GM23338 (cell line): ENCODE data around the gene ANKRD44. TPM values are rescaled to one million over a fixed set of nuclear protein-coding genes. Genes with fewer than 3 reads are reported as not detected.

ENCODE experiments used
- ATAC-seq: fragments of 200-7000 bp; cut with Tn5 transposase; 3 replicates; pipeline ENCODE4 v1.9.1; 2020
- DNase-seq: peaks from one replicate; pipeline ENCODE4 v3.0.0-alpha.2; 2015; ENCODE audit warnings: low spot score
- H2AFZ ChIP-seq: fragments of 200-600 bp; sonication (generic); 2 replicates; pipeline ENCODE4 v1.8.0; 2016; ENCODE audit warnings: antibody characterized with exemption, mild to moderate bottlenecking, moderate library complexity
- H3F3A ChIP-seq: fragments of 200-600 bp; sonication (generic); replicated peaks from 2 replicates; pipeline ENCODE4 v1.8.0; 2017; ENCODE audit warnings: antibody characterized with exemption, mixed run types, low read depth
- H3K27ac ChIP-seq: fragments of 200-600 bp; sonication (generic); 2 replicates; pipeline ENCODE4 v1.6.1; 2016; ENCODE audit warnings: low read depth
- H3K27me3 ChIP-seq: fragments of 200-600 bp; sonication (generic); 2 replicates; pipeline ENCODE4 v1.8.0; 2016; ENCODE audit warnings: mild to moderate bottlenecking, mixed run types, moderate library complexity; ENCODE audit not compliant: insufficient read depth
- H3K36me3 ChIP-seq: fragments of 200-600 bp; sonication (generic); 2 replicates; pipeline ENCODE4 v1.8.0; 2016; ENCODE audit warnings: mild to moderate bottlenecking; ENCODE audit not compliant: insufficient read depth
- H3K4me1 ChIP-seq: fragments of 200-600 bp; sonication (generic); 2 replicates; pipeline ENCODE4 v1.8.0; 2016; ENCODE audit warnings: mild to moderate bottlenecking, moderate library complexity; ENCODE audit not compliant: insufficient read depth
- H3K4me2 ChIP-seq: fragments of 200-600 bp; sonication (generic); 2 replicates; pipeline ENCODE4 v1.7.1; 2017; ENCODE audit warnings: mixed run types
- H3K4me3 ChIP-seq: fragments of 200-600 bp; sonication (generic); 2 replicates; pipeline ENCODE4 v1.6.1; 2016; ENCODE audit warnings: mixed run types
- H3K79me2 ChIP-seq: fragments of 200-600 bp; sonication (generic); replicated peaks from 2 replicates; pipeline ENCODE4 v1.8.0; 2017; ENCODE audit warnings: mild to moderate bottlenecking; ENCODE audit not compliant: insufficient read depth
- H3K9me2 ChIP-seq: fragments of 200-600 bp; sonication (generic); 2 replicates; pipeline ENCODE4 v1.8.0; 2017; ENCODE audit not compliant: insufficient read depth
- H4K20me1 ChIP-seq: fragments of 200-600 bp; sonication (generic); replicated peaks from 2 replicates; pipeline ENCODE4 v1.8.0; 2017; ENCODE audit warnings: mild to moderate bottlenecking; ENCODE audit not compliant: insufficient read depth
- H3K27ac Mint-ChIP-seq: 2 replicates; pipeline ENCODE4 v1.8.0; 2020; ENCODE audit warnings: inconsistent platforms, mild to moderate bottlenecking, moderate library complexity, mixed read lengths
- H3K27me3 Mint-ChIP-seq: 3 replicates; pipeline ENCODE4 v1.8.0; 2022; ENCODE audit warnings: low read depth, mild to moderate bottlenecking, moderate library complexity, mixed read lengths, inconsistent platforms; ENCODE audit not compliant: insufficient read depth, poor library complexity
- H3K36me3 Mint-ChIP-seq: 3 replicates; pipeline ENCODE4 v1.8.0; 2021; ENCODE audit warnings: low read depth, mild to moderate bottlenecking, inconsistent platforms, moderate library complexity, mixed read lengths
- H3K4me1 Mint-ChIP-seq: 3 replicates; pipeline ENCODE4 v1.8.0; 2020; ENCODE audit warnings: mild to moderate bottlenecking, inconsistent platforms, mixed read lengths
- H3K4me3 Mint-ChIP-seq: 3 replicates; pipeline ENCODE4 v1.8.0; 2021; ENCODE audit warnings: moderate library complexity, mild to moderate bottlenecking, inconsistent platforms, mixed read lengths
- H3K9me3 Mint-ChIP-seq: 3 replicates; pipeline ENCODE4 v1.8.0; 2020; ENCODE audit warnings: moderate library complexity, mild to moderate bottlenecking, inconsistent platforms, mixed read lengths
- CREB1 ChIP-seq: fragments of 250-450 bp; sonication (Bioruptor Pico); IDR thresholded peaks from 2 replicates; pipeline ENCODE4 v1.5.0; 2020; ENCODE audit warnings: low read depth, mild to moderate bottlenecking, moderate library complexity
- JUNB ChIP-seq: IDR thresholded peaks from one replicate; pipeline ENCODE4 v1.6.1; 2016; ENCODE audit warnings: antibody characterized with exemption; ENCODE audit not compliant: unreplicated experiment
- POLR2AphosphoS5 ChIP-seq: IDR thresholded peaks from 2 replicates; pipeline ENCODE4 v1.6.1; 2016; ENCODE audit warnings: antibody characterized with exemption, low read depth
- STAT1 ChIP-seq: IDR thresholded peaks from one replicate; pipeline ENCODE4 v1.6.1; 2016; ENCODE audit warnings: antibody characterized with exemption; ENCODE audit not compliant: unreplicated experiment
- ZNF331 ChIP-seq: fragments of 250-450 bp; sonication (Bioruptor Pico); IDR thresholded peaks from 2 replicates; pipeline ENCODE4 v1.5.0; 2020; ENCODE audit warnings: low read depth, mild to moderate bottlenecking, moderate library complexity
- polyA plus RNA-seq: library from polyadenylated mRNA; unstranded; fragments of >200 nt; fragmentation: Nextera tagmentation; extraction: Ambion mirVana; gene quantifications from 2 replicates; pipeline ENCODE4 v1.2.1, GENCODE V29; 2016
- total RNA-seq: library from RNA; depleted of rRNA; stranded (reverse); fragments of >200 nt; shearing (Covaris generic); gene quantifications from 2 replicates; pipeline ENCODE4 v1.2.3, GENCODE V29; 2014
- TF ChIP-seq, protein P1 (sequence below): fragments of 250-450 bp; sonication (Bioruptor Pico); IDR thresholded peaks from 2 replicates; pipeline ENCODE4 v1.5.0; 2020; ENCODE audit warnings: mild to moderate bottlenecking, moderate library complexity
- TF ChIP-seq, protein P2 (sequence below), 2 experiments: fragments of 200-600 bp in 1 of 2; sonication (generic) in 1 of 2; conservative IDR thresholded peaks; 2 replicates each; pipeline versions ENCODE4 v1.5.1 to v1.6.1; 2016 to 2017; ENCODE audit warnings: antibody characterized with exemption in 2 of 2, low read depth in 2 of 2, mild to moderate bottlenecking in 2 of 2, moderate library complexity in 1 of 2

The ANKRD44 gene
- total and polyA plus RNA-seq, 2 experiments from 2014 or later, result 0.44 to 0.56 TPM

DNA sequence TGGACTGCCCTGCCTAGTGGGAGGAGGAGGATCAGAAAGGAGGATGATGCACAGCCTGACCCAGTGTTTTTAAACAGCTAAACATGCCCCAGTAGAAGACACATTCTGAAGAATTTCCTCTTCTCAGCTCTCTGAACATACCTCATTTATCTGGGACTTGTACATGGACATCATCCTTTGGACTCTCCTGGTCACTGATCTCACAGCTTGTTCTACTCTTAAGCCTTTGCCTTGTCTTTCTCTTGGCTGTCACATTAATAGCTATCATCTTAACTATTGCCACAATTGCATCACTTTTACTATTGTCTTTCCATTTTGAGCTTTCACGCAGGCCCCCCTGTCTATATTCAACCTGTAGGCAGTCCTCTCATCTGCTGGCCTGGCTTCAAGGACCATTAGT, 342.1 kb downstream of the ANKRD44 start (continued):
- TF ChIP-seq, protein P1, sequence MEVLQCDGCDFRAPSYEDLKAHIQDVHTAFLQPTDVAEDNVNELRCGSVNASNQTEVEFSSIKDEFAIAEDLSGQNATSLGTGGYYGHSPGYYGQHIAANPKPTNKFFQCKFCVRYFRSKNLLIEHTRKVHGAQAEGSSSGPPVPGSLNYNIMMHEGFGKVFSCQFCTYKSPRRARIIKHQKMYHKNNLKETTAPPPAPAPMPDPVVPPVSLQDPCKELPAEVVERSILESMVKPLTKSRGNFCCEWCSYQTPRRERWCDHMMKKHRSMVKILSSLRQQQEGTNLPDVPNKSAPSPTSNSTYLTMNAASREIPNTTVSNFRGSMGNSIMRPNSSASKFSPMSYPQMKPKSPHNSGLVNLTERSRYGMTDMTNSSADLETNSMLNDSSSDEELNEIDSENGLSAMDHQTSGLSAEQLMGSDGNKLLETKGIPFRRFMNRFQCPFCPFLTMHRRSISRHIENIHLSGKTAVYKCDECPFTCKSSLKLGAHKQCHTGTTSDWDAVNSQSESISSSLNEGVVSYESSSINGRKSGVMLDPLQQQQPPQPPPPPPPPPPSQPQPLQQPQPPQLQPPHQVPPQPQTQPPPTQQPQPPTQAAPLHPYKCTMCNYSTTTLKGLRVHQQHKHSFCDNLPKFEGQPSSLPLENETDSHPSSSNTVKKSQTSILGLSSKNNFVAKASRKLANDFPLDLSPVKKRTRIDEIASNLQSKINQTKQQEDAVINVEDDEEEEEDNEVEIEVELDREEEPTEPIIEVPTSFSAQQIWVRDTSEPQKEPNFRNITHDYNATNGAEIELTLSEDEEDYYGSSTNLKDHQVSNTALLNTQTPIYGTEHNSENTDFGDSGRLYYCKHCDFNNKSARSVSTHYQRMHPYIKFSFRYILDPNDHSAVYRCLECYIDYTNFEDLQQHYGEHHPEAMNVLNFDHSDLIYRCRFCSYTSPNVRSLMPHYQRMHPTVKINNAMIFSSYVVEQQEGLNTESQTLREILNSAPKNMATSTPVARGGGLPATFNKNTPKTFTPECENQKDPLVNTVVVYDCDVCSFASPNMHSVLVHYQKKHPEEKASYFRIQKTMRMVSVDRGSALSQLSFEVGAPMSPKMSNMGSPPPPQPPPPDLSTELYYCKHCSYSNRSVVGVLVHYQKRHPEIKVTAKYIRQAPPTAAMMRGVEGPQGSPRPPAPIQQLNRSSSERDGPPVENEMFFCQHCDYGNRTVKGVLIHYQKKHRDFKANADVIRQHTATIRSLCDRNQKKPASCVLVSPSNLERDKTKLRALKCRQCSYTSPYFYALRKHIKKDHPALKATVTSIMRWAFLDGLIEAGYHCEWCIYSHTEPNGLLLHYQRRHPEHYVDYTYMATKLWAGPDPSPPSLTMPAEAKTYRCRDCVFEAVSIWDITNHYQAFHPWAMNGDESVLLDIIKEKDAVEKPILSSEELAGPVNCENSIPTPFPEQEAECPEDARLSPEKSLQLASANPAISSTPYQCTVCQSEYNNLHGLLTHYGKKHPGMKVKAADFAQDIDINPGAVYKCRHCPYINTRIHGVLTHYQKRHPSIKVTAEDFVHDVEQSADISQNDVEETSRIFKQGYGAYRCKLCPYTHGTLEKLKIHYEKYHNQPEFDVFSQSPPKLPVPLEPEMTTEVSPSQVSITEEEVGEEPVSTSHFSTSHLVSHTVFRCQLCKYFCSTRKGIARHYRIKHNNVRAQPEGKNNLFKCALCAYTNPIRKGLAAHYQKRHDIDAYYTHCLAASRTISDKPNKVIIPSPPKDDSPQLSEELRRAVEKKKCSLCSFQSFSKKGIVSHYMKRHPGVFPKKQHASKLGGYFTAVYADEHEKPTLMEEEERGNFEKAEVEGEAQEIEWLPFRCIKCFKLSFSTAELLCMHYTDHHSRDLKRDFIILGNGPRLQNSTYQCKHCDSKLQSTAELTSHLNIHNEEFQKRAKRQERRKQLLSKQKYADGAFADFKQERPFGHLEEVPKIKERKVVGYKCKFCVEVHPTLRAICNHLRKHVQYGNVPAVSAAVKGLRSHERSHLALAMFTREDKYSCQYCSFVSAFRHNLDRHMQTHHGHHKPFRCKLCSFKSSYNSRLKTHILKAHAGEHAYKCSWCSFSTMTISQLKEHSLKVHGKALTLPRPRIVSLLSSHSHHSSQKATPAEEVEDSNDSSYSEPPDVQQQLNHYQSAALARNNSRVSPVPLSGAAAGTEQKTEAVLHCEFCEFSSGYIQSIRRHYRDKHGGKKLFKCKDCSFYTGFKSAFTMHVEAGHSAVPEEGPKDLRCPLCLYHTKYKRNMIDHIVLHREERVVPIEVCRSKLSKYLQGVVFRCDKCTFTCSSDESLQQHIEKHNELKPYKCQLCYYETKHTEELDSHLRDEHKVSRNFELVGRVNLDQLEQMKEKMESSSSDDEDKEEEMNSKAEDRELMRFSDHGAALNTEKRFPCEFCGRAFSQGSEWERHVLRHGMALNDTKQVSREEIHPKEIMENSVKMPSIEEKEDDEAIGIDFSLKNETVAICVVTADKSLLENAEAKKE (CRISPR knock-in tag), result no peak
- TF ChIP-seq ZNF331 (CRISPR knock-in tag), result no peak

DNA sequence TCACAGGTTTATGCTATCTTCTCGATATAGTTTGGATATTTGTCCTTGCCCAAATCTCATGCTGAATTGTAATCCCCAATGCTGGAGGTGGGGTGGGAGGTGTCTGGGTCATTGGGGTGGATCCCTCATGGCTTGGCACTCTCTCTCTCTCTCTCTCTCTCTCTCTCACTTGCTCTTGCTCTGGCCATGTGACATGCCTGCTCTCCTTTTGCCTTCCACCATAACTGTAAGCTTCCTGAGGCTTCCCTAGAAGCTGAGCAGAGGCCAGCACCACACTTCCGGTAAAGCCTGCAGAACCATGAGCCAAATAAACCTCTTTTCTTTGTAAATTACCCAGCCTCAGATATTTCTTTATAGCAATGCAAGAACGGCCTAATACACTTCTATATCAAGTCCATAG, 342.8 kb downstream of the ANKRD44 start:
- Histone ChIP-seq H3K79me2 (no peaks in the 10 kb centered on the region), H3F3A (no peaks in the 10 kb centered on the region), H3K4me2 (no peak overlapping the region), H3K36me3 (no peaks in the 10 kb centered on the region), H4K20me1 (no peaks in the 10 kb centered on the region), H3K9me2 (no peaks in the 10 kb centered on the region), H3K27ac (no peak overlapping the region), H3K4me1 (peaks cover 19% of the 10 kb centered on the region), H3K27me3 (no peaks in the 10 kb centered on the region), H2AFZ (no peak overlapping the region), H3K4me3 (no peak overlapping the region)
- ATAC-seq (no peak), DNase-seq (no peak)
- TF ChIP-seq, protein P2, sequence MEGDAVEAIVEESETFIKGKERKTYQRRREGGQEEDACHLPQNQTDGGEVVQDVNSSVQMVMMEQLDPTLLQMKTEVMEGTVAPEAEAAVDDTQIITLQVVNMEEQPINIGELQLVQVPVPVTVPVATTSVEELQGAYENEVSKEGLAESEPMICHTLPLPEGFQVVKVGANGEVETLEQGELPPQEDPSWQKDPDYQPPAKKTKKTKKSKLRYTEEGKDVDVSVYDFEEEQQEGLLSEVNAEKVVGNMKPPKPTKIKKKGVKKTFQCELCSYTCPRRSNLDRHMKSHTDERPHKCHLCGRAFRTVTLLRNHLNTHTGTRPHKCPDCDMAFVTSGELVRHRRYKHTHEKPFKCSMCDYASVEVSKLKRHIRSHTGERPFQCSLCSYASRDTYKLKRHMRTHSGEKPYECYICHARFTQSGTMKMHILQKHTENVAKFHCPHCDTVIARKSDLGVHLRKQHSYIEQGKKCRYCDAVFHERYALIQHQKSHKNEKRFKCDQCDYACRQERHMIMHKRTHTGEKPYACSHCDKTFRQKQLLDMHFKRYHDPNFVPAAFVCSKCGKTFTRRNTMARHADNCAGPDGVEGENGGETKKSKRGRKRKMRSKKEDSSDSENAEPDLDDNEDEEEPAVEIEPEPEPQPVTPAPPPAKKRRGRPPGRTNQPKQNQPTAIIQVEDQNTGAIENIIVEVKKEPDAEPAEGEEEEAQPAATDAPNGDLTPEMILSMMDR (conservative IDR thresholded peaks at IDR 0.05; ENCODE audit: low read depth in 2 of 2), result no peak
- TF ChIP-seq CREB1 (CRISPR knock-in tag), result no peak
- no peak for TF ChIP-seq ZNF331 (CRISPR knock-in tag)
- TF ChIP-seq JUNB, result no peak
- TF ChIP-seq STAT1, result no peak
- no peak for TF ChIP-seq POLR2AphosphoS5
- Mint-ChIP-seq H3K36me3 (peaks cover 14% of the 10 kb centered on the region), H3K27ac (0 out of 2 replicates have a peak overlapping the region, but pooled peaks have one; percentile 2), H3K9me3 (peaks cover 15% of the 10 kb centered on the region), H3K4me1 (peaks cover 32% of the 10 kb centered on the region), H3K4me3 (no peak overlapping the region), H3K27me3 (no peaks in the 10 kb centered on the region)
